KBM-7 (cell line): ENCODE data around the gene RUSF1.
"Not testable (repeated sequence)": the region's sequence is repeated elsewhere in the genome, so short reads cannot be mapped to it uniquely, and the experiment has no call there.

Source experiments
- DNase-seq: peaks from one replicate; pipeline ENCODE4 v3.0.0-alpha.2; 2015
- in situ Hi-C: fragments of 300-500 bp; cut with MboI; formaldehyde crosslinking; loops from 2 replicates; pipeline ENCODE4 v1.14.3; 2020; ENCODE audit warnings: low sequenced_read_pairs, low pct_unique_long_range_greater_than_20kb, mixed read lengths

RUSF1 gene

GRCh38 chr16:31488468-31489297 is 19.5 kb downstream of the RUSF1 start:
- DNase-seq = no peak

DNA sequence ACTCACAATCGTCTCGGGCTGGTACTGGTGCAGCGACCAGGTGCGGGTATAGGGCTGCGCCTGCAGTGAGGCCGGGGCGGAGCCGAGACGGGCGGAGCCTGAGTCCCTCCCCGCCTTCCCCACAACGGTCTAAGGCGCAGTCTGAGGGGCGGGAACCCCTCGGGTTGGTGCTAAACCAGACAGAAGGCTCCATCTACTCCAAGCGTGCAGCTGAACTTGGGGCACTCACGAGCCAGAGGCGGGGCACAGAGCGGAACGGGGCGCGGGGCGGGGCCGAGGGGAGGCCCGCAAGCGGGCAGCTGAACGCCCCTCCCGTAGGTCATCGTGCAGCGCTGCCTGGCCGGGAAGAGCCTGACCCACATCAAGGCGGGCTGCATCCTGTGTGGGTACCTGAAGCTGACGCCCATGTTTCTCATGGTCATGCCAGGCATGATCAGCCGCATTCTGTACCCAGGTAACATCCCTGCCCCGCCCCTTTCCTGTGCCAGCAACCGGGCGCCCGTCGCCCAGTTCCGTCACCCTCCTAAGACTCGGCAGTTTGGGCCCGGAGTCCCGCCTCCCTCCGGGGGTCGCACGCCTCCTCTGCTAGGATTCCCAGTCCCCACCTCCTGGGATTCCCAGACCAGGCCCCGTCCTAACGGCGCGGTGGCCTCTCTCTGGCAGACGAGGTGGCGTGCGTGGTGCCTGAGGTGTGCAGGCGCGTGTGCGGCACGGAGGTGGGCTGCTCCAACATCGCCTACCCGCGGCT is 20.3 kb downstream of the RUSF1 start:
- no peak for DNase-seq
- in situ Hi-C loops = no loop called here

More at GRCh38 chr16:31488468-31489297, 19.5 kb downstream of the RUSF1 start:
- in situ Hi-C loops = no loop called here

GRCh38 chr16:31487071-31487719 is 21.0 kb downstream of the RUSF1 start:
- in situ Hi-C loops = no loop called here
- no peak for DNase-seq

DNA sequence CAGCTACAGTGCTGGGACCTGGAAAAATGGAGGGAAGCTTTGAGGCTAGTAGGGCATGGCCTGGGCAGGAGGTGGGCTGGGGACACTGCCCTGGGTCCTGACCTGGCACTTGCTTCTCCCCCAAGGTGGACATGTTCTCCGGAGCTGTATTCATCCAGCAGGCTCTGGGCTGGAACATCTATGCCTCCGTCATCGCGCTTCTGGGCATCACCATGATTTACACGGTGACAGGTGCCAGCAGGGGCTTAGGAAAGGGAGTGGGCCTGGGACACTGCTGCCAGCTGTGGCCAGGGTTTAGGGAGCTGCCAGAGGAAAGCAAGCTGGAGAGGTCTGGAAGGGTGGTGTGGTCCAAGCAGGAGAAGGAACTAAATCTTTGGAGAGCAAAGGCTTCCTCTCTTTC is 22.1 kb downstream of the RUSF1 start:
- DNase-seq = no peak
- in situ Hi-C loops = no loop called here

- in situ Hi-C loops = no loop called here
- no peak for DNase-seq
Measured at GRCh38 chr16:31485571-31485970, 22.6 kb downstream of the RUSF1 start.

- in situ Hi-C loops = no loop called here
- DNase-seq = no peak
Measured at GRCh38 chr16:31484491-31485171, 23.6 kb downstream of the RUSF1 start.

DNA sequence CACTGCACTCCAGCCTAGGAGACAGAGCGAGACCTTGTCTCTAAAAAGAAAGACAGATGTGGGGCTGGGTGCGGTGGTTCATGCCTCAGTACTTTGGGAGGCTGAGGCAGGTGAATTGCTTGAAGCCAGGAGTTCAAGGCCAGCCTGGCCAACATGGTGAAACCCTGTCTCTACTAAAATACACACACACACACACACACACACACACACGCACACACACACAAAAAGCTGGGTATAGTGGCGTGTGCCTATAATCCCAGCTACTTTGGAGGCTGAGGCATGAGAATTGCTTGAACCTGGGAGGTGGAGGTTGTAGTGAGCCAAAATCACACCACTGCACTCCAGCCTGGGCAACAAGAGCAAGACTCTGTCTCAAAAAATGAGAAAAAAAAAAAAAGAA is 24.1 kb downstream of the RUSF1 start:
- in situ Hi-C loops, DNase-seq: not testable (repeated sequence)

- in situ Hi-C loops = no loop called here
- no peak for DNase-seq
Measured at GRCh38 chr16:31483081-31483480, 25.1 kb downstream of the RUSF1 start, which contains the start of gene SLC5A2. Gene SLC5A2, plus strand, starts transcription at chr16:31483123. Its CDS starts 14 bp downstream, at chr16:31483137.

DNA sequence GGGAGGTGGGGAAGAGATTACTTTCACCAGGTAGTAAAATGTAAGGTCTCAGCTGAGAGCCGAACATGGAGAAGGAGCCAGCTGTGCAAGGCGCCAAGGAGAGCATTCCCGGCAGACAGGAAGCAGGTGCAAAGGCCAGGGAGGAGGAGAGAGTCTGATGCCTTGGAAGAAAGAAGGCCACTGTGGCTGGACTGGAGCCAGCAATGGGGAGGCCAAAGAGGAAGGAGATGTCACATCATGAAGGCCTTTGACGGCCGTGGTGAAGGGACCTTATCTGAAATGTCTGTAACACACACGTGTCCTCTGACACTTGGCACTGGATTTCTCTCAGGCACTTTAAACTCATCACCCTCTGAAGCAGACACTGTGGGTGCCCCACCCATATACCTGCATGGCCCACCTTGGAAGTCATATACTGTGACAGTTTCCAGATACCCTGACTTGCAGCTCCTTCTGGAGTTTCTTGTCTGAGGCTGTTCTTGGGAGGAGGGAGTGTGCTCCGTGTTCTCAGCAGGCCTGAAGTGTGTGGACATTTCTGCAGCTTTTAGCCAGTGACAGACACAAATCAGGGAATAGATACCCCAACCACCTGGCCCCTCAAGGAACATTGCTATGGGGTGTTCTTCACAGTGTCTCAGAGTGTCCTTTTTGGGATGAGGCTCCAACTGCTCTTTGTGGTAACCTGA is 27.2 kb downstream of the RUSF1 start:
- in situ Hi-C loops = no loop called here
- DNase-seq = peak; percentile 47

- in situ Hi-C loops = no loop called here
- no peak for DNase-seq
Measured at GRCh38 chr16:31479751-31480150, 28.4 kb downstream of the RUSF1 start.

DNA sequence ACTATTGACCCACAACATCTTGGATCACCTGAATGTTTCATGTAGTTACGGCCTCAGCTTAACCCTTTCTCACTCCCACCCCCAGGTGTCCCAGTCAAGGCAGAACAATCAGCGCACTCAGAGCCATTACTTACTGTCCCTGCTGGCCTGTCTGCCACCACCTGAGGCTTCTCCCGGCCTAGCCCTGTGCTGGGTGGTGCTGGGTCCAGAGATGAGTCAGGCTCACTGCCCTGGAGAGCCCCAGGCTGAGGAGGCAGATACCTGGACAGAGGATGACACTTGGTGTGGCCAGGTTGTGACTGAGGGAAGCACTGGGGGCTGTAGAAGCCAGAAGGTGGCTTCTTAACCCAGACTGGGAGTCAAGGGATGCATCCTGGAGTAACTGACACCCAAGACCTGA is 29.2 kb downstream of the RUSF1 start:
- in situ Hi-C loops = no loop called here
- DNase-seq = no peak

DNA sequence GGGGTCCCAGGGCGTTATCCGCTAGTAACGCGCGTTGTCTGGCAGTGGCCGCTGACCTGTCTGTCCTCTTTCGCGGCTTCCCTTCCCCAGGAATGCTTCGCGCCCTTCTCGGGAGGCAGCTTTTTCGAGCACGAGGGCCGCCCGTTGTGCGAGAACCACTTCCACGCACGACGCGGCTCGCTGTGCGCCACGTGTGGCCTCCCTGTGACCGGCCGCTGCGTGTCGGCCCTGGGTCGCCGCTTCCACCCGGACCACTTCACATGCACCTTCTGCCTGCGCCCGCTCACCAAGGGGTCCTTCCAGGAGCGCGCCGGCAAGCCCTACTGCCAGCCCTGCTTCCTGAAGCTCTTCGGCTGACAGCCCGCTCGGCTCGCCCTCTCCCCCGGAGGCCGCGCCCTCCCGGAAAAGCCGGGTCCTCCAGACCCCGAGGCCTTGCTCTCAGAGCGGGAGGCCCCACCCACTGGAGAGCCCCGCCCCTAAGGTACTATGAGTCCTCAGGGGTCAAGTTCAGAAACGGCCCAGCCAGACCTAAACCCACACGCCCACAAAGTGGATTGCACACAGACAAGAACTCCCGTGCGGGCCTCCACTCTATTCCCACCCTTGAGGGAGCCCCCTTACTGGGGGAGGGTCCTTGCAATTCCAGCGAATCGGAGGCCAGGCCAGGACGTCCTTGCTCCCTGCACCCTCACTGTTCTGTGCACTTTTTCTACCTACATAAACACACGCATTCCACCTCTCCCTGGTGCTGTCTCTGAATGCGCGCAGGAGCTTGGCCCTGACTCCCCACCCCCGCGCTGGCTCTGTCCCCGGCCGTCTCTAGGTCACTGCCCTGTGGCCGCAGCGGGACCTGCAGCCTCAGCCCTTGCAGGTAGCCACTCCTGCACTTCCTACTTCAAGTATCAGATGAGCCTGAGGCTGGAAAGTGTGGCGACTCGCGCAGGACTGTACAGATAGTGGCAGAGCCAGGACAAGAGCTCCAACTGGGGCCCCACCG is 30.7 kb downstream of the RUSF1 start:
- in situ Hi-C loops = no loop called here
- DNase-seq = no peak

DNA sequence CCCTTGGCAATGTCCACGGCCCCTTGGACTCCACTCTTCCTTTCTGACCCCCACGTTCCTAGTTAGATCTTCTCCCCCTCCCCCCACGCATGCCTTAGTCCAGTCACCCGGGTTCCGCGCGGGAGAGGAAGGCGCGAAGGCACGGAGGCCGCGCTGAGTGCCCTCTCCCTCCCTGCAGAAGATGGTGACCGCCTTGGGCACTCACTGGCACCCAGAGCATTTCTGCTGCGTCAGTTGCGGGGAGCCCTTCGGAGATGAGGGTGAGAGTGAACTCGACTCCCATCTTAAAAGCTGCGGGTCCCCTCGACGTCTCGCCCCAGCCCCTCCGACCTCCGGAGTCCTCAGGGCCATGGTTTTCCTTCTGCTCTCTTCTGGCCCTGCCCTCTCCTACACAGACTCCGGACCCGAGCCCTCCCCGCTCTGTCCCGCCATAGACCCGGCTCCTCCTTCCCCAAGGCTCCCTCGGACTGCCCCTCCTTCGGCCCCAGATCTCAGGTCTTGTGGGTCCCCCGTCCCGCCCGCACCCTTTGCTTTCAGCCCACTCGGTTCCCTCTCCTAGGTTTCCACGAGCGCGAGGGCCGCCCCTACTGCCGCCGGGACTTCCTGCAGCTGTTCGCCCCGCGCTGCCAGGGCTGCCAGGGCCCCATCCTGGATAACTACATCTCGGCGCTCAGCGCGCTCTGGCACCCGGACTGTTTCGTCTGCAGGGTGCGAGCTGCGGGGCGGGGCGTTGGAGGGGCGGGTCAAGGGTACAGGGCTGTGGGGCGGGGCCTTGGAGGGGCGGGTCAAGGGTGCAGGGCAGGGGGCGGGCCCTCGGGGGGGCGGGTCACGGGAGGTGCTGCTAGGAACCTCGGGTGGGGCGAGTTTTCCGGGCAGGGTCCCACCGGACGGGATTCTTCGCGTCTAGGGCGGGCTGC is 31.6 kb downstream of the RUSF1 start:
- in situ Hi-C loops = no loop called here

DNA sequence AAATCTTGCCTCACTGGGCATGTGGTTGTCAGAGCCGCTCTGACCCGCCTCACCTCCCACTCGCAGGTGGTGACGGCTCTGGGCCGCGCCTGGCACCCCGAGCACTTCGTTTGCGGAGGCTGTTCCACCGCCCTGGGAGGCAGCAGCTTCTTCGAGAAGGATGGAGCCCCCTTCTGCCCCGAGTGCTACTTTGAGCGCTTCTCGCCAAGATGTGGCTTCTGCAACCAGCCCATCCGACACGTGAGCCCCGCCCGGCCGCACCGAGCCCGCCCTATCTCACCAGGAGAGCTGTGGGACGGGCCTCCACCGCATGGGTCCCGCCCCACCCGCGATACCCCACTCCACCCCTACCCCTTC is 32.3 kb downstream of the RUSF1 start:
- in situ Hi-C loops = no loop called here
- no peak for DNase-seq

More for the DNA sequence above, 31.6 kb downstream of the RUSF1 start:
- no peak for DNase-seq

GRCh38 chr16:31474773-31475738 is 33.1 kb downstream of the RUSF1 start:
- no peak for DNase-seq
- in situ Hi-C loops = no loop called here
